ENCODE data around the gene AMER3.
A peak's percentile ranks its signal among the peaks of the same experiment; 100 is the strongest.

The AMER3 gene

DNA sequence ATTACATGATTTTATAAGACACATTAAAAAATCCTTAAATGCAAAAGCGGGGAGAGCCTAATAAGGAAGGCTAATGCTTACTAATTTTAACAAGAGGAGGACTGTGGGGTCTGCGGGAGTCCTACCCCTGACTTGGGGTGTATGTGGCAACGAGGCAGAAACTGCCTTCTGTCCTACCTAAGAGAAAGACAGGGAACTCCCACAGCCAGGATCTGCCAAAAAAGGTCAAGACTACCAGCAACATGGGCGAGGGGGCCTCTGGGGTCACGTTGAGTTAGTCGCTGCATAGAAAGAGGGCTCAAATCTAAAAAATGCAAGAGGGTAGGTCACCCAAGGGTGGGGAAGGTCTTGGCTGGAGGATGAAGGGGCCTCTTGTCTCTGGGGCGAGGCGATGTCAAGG is 529 bp upstream of the AMER3 start:
- no peak for DNase-seq

DNA sequence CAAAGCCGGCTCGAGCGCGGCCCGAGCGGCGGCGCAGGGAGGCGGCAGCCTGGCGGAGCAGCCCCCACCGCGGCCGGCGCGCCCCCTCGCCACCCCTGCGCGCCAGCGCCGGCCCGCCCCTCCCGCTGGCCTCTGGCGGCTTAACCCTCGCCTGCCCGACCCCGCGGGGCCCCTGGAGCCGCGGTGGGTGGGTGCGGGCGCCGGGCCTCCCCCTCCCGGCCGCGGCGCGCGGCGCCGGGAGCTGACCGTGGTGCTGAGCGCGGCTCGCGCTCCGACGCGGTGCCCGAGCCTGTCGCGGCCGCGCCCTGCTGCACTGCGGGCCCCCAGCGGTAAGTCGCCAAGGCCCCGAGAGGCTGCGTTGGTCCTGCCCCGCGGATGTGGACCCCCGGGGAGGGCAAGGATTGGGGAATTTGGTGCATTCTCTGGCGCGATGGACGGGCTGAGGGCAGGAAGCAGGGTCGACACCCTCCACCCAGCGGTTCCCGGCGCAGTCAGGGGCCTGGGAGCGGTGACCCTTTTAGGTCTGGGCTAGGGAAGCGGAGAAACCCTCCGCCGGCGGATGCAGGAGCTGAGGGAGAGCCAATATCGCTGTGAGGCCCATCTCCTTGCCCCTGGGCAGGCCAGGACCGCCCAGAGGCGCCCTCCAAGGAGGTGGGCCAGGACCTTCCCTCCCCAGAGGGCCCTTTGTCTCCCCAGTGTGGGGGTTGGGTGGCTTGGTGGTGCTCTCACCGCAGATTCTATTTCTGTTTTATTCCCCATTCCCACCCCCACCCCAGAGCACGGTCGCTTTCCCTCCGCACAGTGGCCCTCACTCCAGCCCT is 923 bp downstream of the AMER3 start:
- DNase-seq: peak in 8 of 56 donors; percentile 6 to 49 (median 20)

DNA sequence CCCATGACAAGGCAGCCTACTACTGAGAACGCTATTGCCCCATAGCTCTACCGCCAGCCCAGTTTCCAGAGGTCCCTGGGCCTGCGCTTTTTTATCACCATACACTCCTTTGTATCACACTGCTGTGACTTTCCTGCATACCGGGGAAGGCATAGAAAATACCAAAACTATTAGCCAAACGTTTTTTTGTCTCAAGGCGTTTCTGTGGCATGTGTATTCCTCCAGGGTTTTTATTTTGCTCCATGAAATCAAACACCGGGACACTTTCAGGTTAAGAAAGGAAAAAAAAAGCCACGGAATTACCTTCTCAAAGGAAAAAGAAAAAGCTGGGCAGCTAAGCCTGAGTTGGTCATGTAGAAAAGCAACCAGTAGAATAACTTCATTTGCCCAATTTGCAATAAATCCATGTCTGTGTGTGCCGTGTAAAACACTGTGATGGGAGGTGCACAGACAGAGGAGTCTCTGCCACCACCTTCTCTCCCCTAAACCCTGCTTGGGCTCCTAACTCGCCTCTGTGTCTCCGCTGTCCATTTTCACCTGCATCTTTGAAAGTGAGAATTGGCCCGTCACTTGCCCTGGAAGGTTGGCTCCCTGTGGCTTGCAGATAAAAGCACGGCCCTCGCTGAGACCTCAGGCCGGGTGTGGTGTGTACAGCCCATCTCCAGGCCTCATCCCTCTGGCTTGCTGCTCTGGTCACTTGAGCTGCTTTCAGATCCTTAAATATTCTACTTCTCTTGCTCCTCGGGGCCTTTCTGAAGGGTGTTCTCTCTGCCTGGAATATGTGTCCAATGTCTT is 1.7 kb downstream of the AMER3 start:
- no peak for DNase-seq

DNA sequence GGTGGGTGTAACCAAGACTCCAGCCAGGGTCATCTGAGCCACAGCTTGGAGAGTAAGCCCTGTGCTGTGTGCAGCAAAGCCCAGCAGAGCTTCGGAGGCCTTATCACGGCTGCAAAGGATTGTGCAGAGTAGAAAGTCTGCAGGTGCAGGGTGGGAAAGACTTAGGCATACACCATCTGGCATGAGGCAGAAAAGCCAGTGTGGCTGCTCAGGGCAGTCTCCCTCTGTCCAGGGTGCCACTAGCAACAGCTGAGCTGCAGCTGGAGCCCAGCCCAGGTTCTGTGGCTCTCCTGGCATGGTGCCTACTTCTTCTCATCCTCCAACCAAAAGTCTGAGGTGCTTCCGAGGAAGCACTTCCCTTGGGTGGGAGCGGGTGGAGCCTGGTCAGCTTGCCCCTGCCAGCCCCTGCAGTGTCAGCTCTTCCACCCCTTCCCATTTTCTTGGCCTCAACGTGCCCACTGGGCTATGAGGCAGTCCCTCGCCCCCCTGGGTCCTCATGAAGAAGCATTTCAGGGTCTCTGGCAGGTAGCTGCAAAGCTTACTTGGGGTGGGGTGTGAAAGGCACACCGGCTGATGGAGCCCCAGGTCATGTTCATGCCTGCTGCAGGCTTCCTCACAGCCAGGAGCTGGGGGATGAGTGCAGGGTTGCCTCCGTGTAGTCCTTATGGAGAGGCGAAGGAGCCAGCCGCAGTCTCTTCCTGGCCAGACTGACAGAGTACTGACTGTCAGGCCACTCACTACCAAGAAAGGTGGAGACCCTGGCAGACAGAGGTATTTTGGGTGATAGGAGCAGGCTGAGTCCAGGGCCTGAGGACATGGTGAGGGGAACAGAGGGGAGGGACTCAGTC is 4.8 kb downstream of the AMER3 start:
- no peak for DNase-seq

DNA sequence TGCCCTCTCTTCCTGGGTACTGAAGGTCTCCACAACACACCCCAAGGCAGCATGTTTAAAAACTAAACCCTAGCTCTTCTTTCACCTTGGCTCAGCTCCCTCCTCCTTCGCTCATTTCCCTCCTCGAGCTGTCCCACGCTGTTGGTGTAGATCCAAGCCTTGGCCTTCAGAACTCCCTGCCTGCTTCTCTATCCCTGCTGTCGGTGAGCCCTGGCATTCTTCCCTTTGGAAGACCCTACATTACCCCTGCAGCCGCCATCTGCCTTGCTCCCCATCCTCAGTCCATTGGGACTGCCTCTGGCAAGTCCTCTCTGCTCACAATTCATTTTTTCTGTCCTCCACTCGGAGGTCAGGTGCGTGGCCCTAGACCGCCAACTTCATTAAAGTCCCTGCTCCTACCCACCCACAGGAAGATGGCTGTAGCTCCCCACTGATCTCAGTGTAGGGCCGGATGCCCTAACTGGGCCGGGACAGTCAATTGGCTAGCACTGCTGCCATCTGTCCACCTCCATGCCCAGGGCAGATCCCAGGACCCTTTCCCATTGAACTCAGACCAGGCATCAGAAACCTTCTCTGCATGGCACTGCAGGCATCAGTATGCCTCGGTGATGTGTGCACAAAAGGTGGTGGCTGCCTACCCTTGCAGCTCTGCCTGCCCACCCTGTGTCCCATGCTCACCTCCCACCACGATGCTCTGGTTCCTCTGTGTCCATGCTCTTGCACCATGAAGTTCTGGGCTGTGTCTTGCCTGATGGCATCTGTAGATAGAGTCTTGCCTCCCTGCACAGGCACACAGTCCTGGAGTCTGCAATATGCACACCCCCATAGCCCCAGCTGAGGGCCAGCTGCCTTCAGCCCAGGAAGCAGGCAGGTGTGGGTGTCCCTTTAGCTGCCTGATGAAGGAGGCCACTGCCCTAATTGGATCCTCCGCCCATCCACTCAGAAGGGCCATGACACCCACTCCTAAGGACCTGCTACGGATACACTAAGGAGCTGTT is 5.7 kb downstream of the AMER3 start:
- no peak for DNase-seq

DNA sequence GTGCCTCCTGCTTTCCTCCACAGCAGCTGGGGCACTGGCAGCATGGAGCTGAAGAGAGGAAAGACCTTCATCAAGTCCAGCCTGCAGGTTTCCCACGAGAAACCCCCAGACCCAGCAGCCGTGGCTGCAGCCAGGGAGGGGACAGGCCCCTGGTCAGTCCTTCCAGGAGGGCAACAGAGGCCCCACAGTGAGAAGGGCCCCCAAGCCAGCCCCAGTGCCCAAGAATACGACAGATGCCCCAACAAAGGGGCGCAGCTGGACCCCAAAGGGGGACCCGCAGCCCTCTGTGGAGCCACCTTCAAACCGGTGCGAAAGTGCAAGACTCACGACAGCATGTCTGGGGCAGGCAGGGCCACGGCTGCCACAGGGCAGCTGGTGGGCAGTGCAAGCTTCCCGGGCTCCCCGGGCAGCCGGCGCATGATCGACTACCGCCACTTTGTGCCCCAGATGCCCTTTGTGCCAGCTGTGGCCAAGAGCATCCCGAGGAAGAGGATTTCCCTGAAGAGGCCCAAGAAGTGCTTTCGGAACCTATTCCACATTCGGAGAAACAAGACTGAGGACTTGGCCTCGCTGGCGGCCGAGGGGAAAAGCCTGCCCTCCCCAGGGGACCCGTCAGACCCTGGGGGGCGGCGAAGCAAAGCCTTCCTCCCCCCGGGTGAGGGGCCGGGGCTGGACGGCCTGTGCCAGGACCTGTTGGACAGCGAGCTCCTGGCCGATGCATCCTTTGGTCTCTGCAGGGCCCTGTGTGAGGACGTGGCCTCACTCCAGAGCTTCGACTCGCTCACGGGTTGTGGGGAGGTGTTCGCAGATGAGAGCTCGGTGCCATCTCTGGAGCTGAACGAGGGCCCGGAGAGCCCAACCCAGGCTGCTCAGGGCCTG is 6.9 kb downstream of the AMER3 start:
- DNase-seq: no peak

DNA sequence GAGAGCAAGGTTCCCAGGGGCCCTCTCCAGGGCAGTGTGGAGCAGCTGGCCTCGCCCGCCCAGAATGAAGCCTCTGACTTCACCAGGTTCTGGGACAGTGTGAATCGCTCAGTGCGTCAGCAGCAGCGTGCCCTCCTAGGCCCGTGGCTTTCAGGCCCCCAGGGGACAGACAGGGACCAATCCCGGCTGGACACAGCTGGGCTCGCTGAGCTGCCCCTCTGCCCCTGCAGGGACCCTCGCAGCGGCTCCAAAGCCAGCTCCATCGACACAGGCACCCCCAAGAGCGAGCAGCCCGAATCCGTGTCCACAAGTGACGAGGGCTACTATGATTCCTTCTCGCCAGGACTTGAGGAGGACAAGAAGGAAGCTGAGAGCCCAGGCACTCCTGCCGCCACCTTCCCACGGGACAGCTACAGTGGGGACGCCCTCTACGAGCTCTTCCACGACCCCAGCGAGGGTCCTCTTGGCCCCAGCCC is 7.6 kb downstream of the AMER3 start:
- no peak for DNase-seq

DNA sequence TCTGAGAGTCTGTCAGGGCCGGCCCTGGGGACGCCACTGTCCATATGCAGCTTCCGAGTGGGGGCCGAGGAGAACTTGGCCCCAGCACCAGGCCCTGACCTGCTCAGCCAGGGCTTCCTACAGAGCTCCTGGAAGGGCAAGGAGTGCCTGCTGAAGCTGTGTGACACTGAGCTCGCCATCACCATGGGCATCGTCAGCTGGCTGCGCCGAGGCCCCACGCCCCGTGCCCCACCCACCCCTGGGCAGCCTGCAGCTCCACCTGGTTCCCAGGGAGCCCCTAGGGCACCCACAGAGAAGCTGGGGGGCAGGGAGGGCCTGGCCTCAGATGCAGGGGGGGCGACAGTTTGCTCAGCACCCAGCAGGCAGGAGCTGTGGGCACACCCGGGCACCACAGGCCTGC is 8.1 kb downstream of the AMER3 start:
- no peak for DNase-seq

DNA sequence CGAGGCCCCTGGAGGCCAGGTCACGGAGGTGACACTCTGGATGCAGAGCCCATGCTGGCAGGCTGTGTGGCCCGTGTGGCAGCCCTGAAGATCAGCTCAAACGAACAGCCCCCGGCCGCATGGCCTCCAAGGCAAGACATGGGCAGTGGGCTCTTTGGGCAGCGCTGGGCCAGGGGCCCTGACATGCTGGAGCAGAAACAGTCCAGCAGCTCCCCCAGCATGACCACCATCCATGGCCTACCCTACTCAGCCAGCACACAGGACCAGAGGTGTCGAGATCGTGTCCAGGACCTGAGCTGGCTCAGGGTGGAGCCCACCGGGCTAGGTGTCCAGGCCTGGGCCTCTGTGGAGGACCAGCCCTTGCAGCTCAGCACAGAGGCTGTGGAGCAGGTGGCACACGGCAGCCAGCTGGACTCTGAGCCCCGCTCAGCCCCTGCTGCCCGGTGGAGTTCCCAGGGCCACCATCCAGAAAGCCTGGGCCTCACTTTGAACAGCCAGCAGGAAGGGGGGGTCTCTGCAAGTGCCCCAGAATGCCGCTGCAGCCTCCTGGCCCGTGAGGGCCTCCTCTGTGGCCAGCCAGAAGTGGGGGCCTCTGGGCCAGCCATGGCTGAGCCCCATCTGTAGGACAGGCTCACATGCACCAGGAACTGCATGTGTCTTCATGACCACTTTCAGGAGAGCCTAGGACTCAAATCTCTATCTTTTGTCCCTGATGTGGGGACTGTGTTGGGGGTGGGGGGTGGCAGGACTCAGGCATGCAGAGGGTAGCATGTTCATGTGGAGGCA is 8.9 kb downstream of the AMER3 start:
- no peak for DNase-seq

DNA sequence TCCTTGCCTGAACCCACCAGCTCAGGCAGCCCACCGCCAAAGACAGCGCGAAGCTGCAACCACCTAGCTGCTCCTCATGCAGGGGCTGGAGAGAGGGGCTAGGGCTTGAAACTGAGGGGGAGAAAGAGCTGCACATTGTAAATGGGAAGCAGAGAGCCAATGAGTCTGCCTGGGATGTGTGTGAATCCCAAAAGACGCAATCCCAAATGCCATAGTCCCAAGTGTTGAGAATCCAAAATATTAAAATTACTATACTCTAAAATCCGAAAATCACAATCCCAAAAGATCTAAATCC is 9.4 kb downstream of the AMER3 start:
- DNase-seq: no peak

DNA sequence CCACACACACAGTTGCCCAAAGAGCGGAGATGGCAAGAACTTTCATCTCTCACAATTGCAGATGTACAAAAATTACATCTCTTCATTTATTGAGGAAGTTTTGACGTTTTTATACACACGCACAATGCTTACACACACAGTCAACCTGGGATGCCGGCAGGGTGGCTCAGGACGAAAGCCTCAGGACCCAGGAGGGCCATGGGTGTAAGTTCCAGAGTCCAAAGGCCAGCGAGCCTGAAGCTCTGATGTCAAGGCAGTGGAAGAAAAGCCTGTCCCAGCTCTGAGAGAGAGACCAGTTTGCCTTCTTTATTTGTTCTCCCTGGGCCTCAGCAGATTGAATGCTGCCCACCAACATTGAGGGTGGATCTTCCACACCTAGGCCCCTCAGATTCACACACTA is 10.1 kb downstream of the AMER3 start:
- DNase-seq: no peak

DNA sequence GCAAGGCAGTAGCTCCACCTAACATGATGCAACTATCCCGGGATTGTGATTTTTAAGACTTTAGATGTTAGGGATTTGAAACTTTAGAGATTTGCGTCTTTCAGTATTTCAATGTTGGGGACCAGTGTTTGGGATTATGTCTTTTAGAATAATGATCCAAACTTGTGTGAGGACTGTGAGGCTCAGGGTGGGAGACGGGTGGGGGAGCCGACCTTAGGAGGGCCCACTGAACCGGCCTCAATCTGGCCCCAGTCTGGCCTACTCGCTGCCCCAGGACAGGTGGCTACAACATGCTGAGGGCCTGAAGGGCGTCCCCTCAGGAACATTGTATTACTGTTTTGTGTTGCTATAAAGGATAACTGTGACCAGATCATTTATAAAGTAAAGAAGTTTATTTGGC is 10.7 kb downstream of the AMER3 start:
- DNase-seq: no peak

DNA sequence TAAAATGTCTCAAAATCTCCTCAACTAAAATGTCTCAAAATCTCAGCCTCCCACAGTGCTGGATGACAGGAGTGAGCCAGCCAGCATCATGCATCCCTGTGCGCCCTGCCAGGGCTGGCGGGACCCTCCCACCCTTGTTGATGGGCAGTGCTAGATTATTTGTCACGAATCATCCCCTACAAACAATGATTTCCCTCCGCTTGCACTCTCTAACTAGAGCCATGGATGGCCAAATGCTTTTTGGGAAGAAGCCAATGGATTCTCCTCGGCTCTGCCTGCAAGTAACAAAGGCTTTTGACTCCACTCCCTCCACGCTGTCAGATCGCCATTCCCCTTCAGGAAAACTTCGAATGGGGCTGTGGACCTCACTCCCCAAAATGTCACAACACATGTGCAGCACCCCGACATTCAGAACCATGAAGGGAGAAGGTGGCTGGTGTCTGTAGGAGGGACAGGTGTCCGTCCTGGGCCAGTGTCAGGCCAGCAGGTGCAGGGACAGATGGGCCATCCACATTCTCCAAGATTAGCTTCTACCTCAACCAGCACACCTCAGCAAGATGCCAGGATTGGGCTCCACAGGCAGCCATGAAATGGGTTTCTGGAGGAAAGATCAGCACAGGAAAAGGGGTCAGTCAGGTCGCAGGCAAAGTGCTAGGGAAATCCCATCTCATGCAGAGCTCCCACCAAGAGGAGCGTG is 11.5 kb downstream of the AMER3 start:
- no peak for DNase-seq

DNA sequence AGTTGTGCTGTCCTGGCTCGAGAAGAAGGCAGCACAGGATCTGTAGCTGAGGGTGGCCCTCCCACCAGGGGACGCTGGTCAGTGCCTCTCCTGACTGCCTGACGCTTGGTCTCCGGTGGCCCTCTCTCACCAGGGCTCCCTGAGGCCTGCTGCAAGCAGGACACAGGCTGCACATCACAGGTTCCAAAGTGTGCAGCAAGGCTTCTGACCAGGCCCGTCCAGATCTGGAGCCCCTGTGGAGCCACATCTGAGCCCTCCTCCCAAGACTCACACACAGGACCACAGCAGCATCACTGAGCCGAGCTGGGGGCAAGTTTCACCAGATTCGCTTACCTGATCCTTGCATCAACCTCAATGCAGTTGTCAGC is 12.1 kb downstream of the AMER3 start:
- no peak for DNase-seq

DNA sequence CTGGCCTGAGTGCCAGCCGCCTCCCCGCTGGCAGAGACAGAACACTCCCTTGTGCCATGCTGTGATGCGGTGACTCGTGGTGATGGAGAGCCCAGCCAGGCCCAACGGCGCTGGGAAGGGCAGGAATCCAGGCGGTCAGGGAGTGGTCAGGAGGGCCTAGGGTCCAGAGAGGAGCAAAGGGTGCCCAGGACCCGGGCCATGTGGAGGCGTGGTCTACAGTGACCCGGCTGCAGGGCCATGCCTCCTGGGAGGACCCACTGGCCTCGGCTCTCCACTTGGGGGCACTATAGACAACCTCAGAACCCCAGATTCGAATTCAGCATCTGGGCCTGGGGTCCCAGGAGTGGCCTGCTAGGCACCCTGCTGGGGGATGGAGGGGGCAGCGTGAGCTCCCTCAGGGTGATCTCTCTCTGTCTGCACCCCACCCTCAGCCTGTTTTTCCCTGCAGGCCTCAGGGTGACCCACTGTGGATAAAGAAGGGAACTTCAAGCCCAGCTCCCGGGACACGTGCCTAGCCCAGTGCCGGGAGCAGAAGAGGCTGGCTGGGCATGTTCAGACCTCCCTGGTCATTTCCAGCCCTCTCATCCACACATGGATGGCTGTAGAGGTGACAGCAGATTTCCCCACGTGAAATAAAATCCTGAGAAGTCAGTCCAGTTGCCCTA is 13.0 kb downstream of the AMER3 start:
- no peak for DNase-seq

DNA sequence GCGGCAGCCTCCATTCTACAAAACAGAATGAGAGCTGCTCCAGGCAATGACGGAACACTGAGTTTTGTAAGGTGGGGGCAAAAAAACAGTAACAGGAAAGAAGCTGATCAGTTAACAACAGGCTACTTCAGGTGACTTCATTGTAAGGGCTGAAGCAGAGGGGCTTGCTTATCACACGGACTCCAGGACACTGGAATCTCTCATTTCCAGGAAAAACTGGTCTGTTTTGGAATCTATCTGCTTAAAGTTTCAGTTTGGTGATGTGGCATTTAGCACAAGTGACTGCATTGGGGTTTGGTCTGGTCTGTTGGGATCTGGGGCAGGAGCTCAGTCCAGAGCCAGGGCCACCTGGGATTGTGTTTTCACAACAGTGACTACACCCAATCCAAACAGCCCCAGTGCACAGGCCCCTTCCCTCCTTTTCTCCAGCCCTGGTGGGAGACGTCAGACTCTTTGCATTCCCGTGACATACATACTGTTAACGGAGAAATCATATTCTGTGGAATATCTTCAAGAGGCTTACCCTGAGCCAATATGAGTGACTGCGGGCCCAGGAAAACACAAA is 14.1 kb downstream of the AMER3 start:
- no peak for DNase-seq

DNA sequence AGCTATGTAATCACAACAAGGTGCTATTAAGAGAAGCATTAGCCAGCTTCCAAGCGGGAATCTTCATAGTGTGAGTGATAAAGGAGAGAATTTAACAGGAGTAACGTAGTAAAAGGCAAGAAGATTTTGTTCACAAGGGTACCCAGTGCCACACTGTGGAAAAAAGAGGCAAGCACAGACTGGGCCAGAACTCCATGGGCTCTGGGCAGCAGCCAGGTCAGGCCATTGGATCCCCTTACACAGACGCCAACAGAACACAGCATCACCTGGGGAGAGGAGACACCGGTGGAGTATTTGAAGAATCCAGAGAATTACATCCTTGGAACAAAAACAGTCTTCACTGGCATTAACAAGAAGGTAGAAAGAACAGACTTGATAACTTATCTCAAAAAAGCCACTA is 21.2 kb downstream of the AMER3 start:
- DNase-seq: no peak
